ENCODE data around the gene FILIP1L.
"Not testable (repeated sequence)": the region's sequence is repeated elsewhere in the genome, so short reads cannot be mapped to it uniquely, and the experiment has no call there.

The FILIP1L gene

GRCh38 chr3:100059472-100059871, 54.8 kb downstream of the FILIP1L start:
- Histone ChIP-seq H3K4me3 (ENCODE audit: low read depth, low read length) (no peak overlapping the region), H3K27ac (ENCODE audit: low read depth, low read length) (no peak overlapping the region), H3K27me3 (ENCODE audit: insufficient read depth, low read length) (no peaks in the 10 kb centered on the region), H2AFZ (ENCODE audit: low read length, unreplicated experiment) (no peak overlapping the region), H3K36me3 (ENCODE audit: insufficient read depth, low read length) (no peaks in the 10 kb centered on the region), H3K79me2 (ENCODE audit: control insufficient read depth, insufficient read depth, low read length, unreplicated experiment) (no peaks in the 10 kb centered on the region), H3K4me1 (ENCODE audit: control insufficient read depth, insufficient read depth, low read length, unreplicated experiment) (peaks cover 19% of the 10 kb centered on the region)

DNA sequence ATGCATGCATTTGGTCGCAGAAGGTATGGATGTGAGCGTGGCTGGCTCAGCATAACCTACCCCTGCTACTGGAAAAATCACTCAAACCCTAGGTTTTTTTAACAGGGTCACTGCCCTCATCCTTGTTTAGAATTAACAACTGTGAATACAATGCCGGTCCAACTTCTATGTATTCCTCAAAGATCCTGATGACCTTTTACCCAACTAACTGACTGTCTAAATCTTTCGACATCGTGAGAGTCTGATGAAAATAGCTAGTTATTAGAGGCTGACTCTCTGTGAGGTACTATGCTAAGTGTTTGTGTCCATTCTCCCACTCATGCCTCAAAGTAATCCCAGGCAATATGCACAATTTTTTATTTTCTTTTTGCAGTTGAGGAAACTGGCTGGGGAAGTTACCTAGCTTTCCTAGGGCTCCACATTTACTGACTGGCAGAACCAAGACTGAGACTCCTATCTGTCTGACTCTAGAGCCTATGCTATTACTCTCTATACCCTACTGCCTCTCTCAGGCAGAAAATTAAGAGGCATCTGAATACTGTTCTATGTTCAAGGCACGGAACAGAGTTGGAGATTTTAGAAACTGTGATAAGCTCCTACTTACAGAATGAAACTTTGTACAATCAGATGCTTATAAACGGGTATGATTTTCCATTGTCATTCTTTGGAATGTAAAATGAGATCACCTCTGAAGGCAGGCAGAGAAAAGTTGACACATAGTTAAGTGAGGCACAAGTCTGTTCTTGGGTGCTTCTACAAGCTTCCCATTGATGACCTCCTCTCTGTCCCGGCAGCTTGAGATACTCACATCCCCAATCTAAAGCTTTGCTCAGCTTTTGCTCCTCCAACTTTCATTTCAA, 56.4 kb downstream of the FILIP1L start:
- H3K4me1 ChIP-seq (ENCODE audit: control insufficient read depth, insufficient read depth, low read length, unreplicated experiment) = peaks cover 10% of the 10 kb centered on the region
- H3K4me3 ChIP-seq (ENCODE audit: low read depth, low read length) = no peak overlapping the region
- no peaks in the 10 kb centered on the region for H3K27me3 ChIP-seq (ENCODE audit: insufficient read depth, low read length)
- H3K36me3 ChIP-seq (ENCODE audit: insufficient read depth, low read length) = no peaks in the 10 kb centered on the region
- H3K79me2 ChIP-seq (ENCODE audit: control insufficient read depth, insufficient read depth, low read length, unreplicated experiment) = no peaks in the 10 kb centered on the region
- H2AFZ ChIP-seq (ENCODE audit: low read length, unreplicated experiment) = no peak overlapping the region
- no peak overlapping the region for H3K27ac ChIP-seq (ENCODE audit: low read depth, low read length)

DNA sequence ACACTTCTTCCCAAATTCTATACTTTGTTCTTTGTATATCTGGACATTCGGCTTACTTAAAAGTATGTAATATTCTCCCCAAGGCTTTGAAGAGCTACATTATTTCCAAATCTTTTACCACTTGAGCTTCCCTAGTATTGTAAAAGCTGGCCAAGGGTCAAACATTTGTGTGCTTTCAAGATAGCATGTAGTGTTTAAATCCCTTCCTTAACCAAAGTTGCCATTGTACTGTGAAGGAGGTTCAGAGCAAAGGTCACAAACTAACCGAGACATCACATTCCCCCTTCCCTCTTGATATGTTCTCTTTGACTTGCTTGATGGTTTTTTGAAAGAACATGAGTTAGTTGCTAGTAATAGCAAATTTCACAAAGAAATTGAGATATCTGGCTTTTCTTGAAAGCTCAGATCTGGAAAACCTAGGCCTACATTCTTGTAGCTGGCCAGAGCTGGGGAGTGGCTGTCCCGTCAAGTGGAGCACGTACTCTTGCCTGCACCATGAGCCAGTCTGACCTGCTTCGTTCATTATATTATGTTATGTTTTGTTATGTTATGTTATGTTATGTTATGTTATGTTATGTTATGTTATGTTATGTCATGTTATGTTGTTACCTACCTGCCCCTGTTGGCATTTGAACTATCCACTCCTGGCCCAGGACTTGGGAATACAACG, 60.2 kb downstream of the FILIP1L start:
- Histone ChIP-seq H3K27me3 (ENCODE audit: insufficient read depth, low read length) (no peaks in the 10 kb centered on the region), H2AFZ (ENCODE audit: low read length, unreplicated experiment) (no peak overlapping the region), H3K79me2 (ENCODE audit: control insufficient read depth, insufficient read depth, low read length, unreplicated experiment) (no peaks in the 10 kb centered on the region), H3K27ac (ENCODE audit: low read depth, low read length) (no peak overlapping the region), H3K4me3 (ENCODE audit: low read depth, low read length) (no peak overlapping the region), H3K4me1 (ENCODE audit: control insufficient read depth, insufficient read depth, low read length, unreplicated experiment) (peaks cover 10% of the 10 kb centered on the region), H3K36me3 (ENCODE audit: insufficient read depth, low read length) (no peaks in the 10 kb centered on the region)

- H3K4me3 ChIP-seq (ENCODE audit: low read depth, low read length); H3K36me3 ChIP-seq (ENCODE audit: insufficient read depth, low read length); H3K27me3 ChIP-seq (ENCODE audit: insufficient read depth, low read length); H3K27ac ChIP-seq (ENCODE audit: low read depth, low read length); H3K79me2 ChIP-seq (ENCODE audit: control insufficient read depth, insufficient read depth, low read length, unreplicated experiment); H2AFZ ChIP-seq (ENCODE audit: low read length, unreplicated experiment): not testable (repeated sequence)
- peaks cover 24% of the 10 kb centered on the region for H3K4me1 ChIP-seq (ENCODE audit: control insufficient read depth, insufficient read depth, low read length, unreplicated experiment)
Observed at GRCh38 chr3:100051513-100051912, 62.8 kb downstream of the FILIP1L start.

GRCh38 chr3:100048248-100048647, 66.1 kb downstream of the FILIP1L start:
- no peak overlapping the region for H2AFZ ChIP-seq (ENCODE audit: low read length, unreplicated experiment)
- H3K27ac ChIP-seq (ENCODE audit: low read depth, low read length) = no peak overlapping the region
- H3K27me3 ChIP-seq (ENCODE audit: insufficient read depth, low read length) = no peaks in the 10 kb centered on the region
- no peaks in the 10 kb centered on the region for H3K36me3 ChIP-seq (ENCODE audit: insufficient read depth, low read length)
- H3K4me1 ChIP-seq (ENCODE audit: control insufficient read depth, insufficient read depth, low read length, unreplicated experiment) = peaks cover 41% of the 10 kb centered on the region
- H3K4me3 ChIP-seq (ENCODE audit: low read depth, low read length) = peak overlapping the region; percentile 40; the same call in 1 of the 2 replicates
- no peaks in the 10 kb centered on the region for H3K79me2 ChIP-seq (ENCODE audit: control insufficient read depth, insufficient read depth, low read length, unreplicated experiment)

- Histone ChIP-seq H3K4me3 (ENCODE audit: low read depth, low read length) (peak overlapping the region; percentile 40), H3K79me2 (ENCODE audit: control insufficient read depth, insufficient read depth, low read length, unreplicated experiment) (no peaks in the 10 kb centered on the region), H3K27me3 (ENCODE audit: insufficient read depth, low read length) (no peaks in the 10 kb centered on the region), H3K27ac (ENCODE audit: low read depth, low read length) (peak overlapping the region; percentile 38), H3K36me3 (ENCODE audit: insufficient read depth, low read length) (no peaks in the 10 kb centered on the region), H3K4me1 (ENCODE audit: control insufficient read depth, insufficient read depth, low read length, unreplicated experiment) (peaks cover 48% of the 10 kb centered on the region), H2AFZ (ENCODE audit: low read length, unreplicated experiment) (no peak overlapping the region)
Observed at GRCh38 chr3:100047455-100048141, 66.7 kb downstream of the FILIP1L start.

GRCh38 chr3:100046986-100047385, 67.3 kb downstream of the FILIP1L start:
- Histone ChIP-seq H3K4me3 (ENCODE audit: low read depth, low read length) (peak overlapping the region; percentile 40; the same call in 1 of the 2 replicates), H3K27ac (ENCODE audit: low read depth, low read length) (peak overlapping the region; percentile 38), H2AFZ (ENCODE audit: low read length, unreplicated experiment) (no peak overlapping the region)

DNA sequence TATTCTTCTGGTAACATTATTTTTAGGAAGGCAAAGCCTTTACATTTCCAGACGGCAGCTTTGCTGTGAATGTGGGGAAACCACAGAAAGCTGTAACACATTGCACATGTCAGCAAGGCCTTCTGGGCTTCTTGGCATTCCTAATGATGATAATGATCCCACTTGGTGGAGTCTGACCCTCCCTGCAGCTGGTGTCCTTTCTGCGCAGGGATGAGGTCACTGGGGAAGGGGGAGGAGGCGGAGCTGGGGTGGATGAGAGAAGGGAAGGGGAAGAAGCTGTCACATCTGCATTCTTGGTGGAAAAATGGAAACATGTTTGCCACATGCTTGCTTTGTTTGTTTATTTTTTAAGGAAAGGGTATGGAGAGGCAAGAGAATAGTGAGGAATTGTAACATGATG, 68.6 kb downstream of the FILIP1L start:
- no peak overlapping the region for H3K27ac ChIP-seq (ENCODE audit: low read depth, low read length)
- H3K4me1 ChIP-seq (ENCODE audit: control insufficient read depth, insufficient read depth, low read length, unreplicated experiment) = peaks cover 62% of the 10 kb centered on the region

More at GRCh38 chr3:100046986-100047385, 67.3 kb downstream of the FILIP1L start:
- Histone ChIP-seq H3K79me2 (ENCODE audit: control insufficient read depth, insufficient read depth, low read length, unreplicated experiment) (no peaks in the 10 kb centered on the region), H3K27me3 (ENCODE audit: insufficient read depth, low read length) (no peaks in the 10 kb centered on the region), H3K4me1 (ENCODE audit: control insufficient read depth, insufficient read depth, low read length, unreplicated experiment) (peaks cover 52% of the 10 kb centered on the region), H3K36me3 (ENCODE audit: insufficient read depth, low read length) (no peaks in the 10 kb centered on the region)

DNA sequence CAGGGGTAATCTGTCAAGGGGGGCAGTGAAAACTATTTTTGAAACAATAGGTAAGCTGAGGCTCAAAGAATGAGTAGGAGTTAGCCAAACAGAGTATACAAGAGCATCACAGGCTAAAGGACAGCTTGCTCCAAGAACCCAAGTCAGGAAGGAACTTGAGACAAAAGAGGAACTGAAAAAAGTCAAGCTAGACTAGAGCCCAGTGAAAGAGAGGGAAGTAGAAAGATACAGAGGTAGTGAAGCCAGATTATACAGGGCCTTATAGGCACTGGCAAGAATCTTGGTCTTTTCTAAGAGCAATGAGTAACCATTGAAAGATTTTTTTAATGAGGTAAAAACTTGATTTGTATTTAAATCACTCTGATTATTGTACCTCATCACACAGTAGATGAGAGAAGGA, 69.9 kb downstream of the FILIP1L start:
- Histone ChIP-seq H3K79me2 (ENCODE audit: control insufficient read depth, insufficient read depth, low read length, unreplicated experiment) (no peaks in the 10 kb centered on the region), H3K27me3 (ENCODE audit: insufficient read depth, low read length) (no peaks in the 10 kb centered on the region), H2AFZ (ENCODE audit: low read length, unreplicated experiment) (no peak overlapping the region), H3K4me1 (ENCODE audit: control insufficient read depth, insufficient read depth, low read length, unreplicated experiment) (peaks cover 72% of the 10 kb centered on the region), H3K4me3 (ENCODE audit: low read depth, low read length) (no peak overlapping the region), H3K36me3 (ENCODE audit: insufficient read depth, low read length) (no peaks in the 10 kb centered on the region), H3K27ac (ENCODE audit: low read depth, low read length) (no peak overlapping the region)

More for the DNA sequence above, 68.6 kb downstream of the FILIP1L start:
- H3K79me2 ChIP-seq (ENCODE audit: control insufficient read depth, insufficient read depth, low read length, unreplicated experiment) = no peaks in the 10 kb centered on the region
- no peak overlapping the region for H3K4me3 ChIP-seq (ENCODE audit: low read depth, low read length)
- no peak overlapping the region for H2AFZ ChIP-seq (ENCODE audit: low read length, unreplicated experiment)
- H3K36me3 ChIP-seq (ENCODE audit: insufficient read depth, low read length) = no peaks in the 10 kb centered on the region
- H3K27me3 ChIP-seq (ENCODE audit: insufficient read depth, low read length) = no peaks in the 10 kb centered on the region

GRCh38 chr3:100043271-100043670, 71.0 kb downstream of the FILIP1L start:
- H3K27me3 ChIP-seq (ENCODE audit: insufficient read depth, low read length) = no peaks in the 10 kb centered on the region
- H3K4me1 ChIP-seq (ENCODE audit: control insufficient read depth, insufficient read depth, low read length, unreplicated experiment) = peaks cover 70% of the 10 kb centered on the region
- no peaks in the 10 kb centered on the region for H3K36me3 ChIP-seq (ENCODE audit: insufficient read depth, low read length)
- no peaks in the 10 kb centered on the region for H3K79me2 ChIP-seq (ENCODE audit: control insufficient read depth, insufficient read depth, low read length, unreplicated experiment)
- peak overlapping the region; percentile 9 for H2AFZ ChIP-seq (ENCODE audit: low read length, unreplicated experiment)
- H3K27ac ChIP-seq (ENCODE audit: low read depth, low read length) = peak overlapping the region; percentile 99
- H3K4me3 ChIP-seq (ENCODE audit: low read depth, low read length) = peak overlapping the region; percentile 57; the same call in 1 of the 2 replicates
